HG03060 (cell line): Measurements from ENCODE around the gene ADAM8.

Experiments
- ATAC-seq: cut with Tn5 transposase; IDR thresholded peaks from one replicate; pipeline ENCODE4 v1.9.1; 2021; ENCODE audit warnings: low read depth, moderate number of reproducible peaks; ENCODE audit not compliant: unreplicated experiment

The ADAM8 gene

GRCh38 chr10:133283931-133284330 is 7.3 kb upstream of the ADAM8 start:
- no peak for ATAC-seq

DNA sequence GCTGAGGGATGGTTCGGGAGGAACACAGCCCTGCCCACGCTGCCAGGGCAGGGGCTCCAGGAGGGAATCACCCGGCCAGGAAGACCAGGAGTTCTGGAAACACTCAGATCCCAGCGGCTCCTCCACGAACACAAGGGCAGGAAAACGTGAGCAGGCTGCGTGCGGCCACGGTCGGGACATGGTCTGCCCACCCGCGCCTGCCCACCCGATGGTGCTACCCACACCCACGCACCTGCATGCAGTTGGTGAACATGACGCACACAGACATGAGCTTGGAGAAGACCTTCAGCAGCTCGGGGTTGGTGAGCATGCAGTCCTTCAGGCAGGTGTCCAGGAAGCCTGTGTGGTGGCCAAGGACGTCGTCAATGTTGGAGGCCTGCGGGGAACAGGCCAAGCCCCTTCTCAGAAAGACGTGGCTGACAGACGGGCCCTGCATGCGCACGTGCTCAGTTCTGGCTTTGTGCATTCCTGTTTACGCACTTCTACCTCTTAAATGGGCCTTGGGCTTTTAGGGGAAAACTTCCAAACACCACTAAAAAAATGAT is 6.2 kb upstream of the ADAM8 start:
- no peak for ATAC-seq

DNA sequence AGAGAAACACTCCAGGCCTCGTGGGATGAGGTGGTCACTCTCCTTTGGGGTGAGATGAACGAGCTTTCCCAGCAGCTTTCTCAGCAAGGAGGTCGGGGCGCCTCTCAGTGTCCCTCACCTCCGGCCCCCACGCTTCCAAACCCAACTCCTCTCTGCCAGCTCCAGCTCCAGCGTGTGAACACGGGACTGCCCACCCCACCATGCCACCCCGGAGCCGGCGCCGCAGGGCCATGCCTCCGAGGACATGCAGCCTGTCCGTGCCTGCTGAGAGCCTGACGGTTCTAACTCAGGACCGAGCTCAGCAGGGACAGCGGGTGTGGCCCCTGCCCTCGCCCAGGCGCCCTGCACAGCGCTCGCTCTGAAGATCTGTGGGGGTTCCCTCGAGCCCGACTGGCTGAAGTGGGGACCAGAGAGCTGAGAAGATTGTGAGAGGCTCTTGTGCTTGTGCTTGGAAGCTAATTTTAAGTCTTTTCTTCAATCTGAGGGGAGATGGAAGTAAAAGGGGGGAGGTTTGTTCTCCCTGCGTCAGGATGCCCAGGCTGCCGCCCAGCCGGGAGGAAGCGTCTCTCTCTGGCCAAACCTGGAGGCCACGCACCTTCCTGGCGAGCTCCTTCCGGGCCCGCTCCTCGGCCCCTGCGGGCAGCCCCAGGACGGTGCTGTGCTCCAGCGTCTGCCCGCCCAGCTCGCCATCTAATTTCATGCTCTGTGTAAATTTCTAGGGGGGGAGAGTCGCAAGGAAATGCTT is 5.1 kb upstream of the ADAM8 start:
- ATAC-seq = no peak

- no peak for ATAC-seq
Measured at GRCh38 chr10:133281084-133281483, 4.4 kb upstream of the ADAM8 start.

DNA sequence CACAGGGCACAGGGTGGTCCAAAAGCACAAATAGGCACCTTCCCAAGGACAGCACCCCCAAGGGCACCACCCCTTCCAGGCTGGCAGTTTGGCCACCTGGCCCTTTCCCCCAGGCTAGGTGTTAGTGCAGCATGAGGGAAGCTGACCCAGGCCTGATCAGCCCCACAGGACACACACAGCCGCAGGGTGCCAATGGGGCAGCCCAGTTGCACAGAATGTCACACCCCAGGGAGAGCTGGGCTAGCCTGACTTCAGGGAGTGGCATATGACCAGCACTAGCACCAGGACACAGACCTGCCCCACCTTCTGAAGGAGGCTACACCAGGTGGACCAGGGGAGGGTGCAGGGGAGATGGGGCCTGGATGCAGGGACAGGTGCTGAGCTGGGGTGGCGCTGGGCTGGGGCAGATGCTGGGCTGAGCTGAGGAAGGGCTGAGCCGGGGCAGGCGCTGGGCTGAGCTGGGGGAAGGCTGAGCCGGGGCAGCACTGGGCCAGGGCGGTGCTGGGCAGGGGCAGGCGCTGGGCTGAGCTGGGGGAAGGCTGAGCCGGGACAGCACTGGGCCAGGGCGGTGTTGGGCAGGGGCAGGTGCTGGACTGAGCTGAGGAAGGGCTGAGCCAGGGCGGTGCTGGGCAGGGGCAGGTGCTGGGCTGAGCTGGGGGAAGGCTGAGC is 3.9 kb upstream of the ADAM8 start:
- no peak for ATAC-seq

GRCh38 chr10:133279326-133280226 is 2.9 kb upstream of the ADAM8 start:
- ATAC-seq = no peak

GRCh38 chr10:133278577-133279265 is 2.1 kb upstream of the ADAM8 start:
- no peak for ATAC-seq

DNA sequence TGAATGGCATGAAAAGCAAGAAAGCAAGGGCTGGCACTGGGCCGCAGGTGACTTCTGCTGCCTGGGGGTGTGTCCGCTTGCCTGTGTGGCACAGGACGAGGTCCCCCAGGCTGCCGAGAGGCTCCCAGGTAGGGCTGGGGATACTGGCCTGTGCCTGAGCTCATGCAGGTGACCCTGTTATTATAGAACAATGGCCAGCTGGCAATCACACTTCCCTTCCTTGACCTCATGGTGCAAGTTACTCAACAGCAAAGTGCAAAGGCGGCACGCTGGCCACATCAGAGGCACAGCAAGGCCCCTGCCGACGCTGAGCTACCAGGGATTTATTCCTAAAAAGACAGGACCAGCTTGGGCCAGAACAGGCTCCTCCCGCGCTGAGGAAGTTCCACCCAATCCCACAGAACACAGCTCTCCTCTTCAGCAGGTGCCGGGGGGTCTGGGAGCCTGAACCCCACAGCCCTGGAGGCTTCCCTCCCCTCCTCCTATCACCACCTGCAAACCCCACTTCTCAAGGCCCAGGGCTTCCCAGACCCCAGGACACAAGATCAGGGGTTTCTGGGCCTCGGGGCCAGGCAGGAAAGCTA is 1.4 kb upstream of the ADAM8 start:
- no peak for ATAC-seq

DNA sequence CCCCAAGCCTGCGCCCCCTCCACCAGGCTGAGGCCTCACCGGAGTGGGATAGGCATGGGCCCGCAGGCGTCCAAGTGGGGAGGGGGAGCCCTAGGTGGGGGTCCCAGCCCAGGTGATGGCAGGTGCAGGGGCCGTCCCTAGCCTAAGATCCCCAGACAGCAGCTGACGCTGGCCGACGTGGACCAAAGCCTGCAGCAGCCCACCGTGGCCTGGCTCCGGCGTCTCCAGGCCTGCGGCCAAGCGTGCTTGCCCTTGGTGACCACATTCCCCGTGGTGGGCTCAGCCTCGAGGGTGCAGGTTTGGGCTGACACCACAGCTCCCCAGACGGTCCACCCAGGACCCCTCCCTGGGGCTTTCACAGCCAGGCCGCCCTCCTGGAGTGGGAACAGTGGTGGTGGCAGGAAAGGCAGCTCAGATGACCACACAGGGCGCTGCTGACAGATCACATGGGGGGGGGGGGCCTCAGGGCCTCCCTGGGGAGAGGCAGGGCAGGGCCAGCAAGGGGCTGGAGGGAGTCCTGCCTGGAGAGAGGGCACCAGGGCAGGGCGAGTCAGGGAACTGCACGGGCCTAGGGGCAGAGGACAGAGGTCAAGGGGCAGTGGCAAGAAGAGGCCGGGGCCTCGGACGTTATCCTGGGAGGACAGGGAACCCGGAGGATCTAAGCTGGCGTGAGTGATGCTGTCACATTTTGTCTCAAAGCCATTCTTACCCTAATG is 767 bp upstream of the ADAM8 start:
- ATAC-seq = no peak

- ATAC-seq = no peak
Measured at GRCh38 chr10:133276100-133276434, 601 bp downstream of the ADAM8 start.

GRCh38 chr10:133275684-133276092 is 980 bp downstream of the ADAM8 start:
- no peak for ATAC-seq

DNA sequence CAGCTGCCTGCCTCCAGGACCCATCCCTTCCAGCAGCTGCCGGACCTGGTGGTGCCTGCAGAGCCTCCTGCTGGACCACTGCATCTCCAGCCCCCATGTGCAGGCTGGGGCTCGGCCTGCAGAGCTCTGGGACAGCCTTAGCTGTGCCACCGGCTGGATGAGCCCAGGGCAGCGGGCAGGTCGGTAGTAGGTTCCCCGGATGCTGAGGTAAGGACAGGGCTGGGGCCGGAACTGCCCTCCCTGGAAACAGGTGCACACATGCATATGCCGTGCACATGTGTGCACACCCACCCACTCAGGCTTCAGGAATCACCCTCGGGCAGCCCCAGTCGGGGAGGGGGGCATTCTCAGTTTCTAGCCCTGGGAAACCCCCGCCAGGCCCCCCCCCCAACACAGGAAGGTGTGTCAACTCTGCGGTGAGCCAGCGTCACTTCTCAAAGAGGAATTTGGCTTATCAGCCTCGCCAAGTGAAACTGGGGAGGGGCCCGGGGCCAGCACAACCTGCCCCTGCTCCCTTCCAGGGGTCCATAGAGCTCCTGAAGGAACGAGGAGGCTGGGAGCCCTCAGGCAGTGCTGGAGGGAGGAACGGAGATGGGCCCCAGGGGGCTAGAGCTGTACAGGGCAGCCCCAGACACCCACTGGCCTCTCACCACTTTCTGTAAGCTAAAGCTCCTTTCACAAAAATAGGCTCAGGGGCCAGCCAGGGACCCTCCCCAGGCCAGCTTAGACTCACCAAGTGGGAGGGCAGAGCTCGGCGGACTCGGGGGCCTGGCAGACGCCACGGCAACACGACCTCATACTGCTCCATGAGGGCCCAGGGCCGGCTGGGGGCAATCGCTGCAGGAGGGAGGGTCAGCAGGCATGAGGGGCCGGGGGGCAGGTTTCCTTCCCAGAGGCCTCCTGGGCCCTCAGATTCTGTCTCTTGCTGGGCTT is 1.7 kb downstream of the ADAM8 start:
- ATAC-seq = peak; percentile 41

DNA sequence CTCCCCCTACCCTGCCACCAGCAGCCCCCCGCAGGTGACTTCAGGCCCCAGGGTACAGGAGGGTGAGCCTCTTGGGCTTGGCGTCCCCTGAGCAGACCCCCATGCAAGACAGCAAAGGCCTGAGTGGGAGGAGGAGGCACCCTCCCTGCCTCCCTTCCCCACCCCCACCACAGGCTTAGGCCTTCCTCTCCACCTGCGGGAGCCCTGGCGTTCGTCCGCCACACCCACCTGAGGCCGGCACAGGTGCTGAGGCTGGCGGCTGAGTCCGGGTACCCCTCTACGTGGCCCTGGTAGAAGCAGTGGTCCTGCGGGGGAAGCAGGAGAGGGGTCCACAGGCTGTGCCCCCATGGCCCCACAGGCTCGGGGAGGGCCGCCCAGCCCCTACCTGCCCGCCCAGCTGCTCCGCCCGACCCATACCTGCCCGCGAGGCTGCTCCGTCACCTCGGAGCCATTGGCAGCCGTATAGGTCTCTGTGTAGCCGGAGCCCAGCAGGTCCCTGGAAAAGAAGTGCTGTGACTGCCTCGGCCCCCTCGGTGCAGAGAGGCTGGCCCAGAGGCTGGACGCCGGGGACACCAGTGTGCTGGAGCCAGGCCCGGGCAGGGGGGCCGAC is 3.0 kb downstream of the ADAM8 start:
- no peak for ATAC-seq

DNA sequence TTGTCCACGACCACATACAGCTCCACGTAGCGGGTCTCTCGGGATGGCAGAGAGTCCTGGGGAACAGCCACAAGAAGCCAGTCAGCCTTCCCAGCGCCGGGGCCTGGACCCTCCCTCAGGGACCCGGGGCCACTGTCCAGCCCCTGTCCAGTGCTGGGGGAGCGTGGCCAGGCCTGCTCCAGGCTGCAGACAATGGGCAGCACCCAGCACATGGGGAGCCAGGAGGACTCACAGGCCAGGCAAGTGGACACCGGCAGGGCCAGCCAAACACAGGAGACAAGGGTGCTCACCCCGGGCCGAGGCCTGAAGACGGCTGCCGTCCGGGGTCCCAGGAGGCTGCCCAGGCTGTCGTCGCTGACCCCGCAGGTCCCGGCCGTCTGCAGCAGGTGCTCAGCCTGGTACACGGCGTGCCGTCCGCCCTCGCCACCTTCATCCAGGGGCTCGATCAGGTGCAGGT is 3.7 kb downstream of the ADAM8 start:
- ATAC-seq = no peak

DNA sequence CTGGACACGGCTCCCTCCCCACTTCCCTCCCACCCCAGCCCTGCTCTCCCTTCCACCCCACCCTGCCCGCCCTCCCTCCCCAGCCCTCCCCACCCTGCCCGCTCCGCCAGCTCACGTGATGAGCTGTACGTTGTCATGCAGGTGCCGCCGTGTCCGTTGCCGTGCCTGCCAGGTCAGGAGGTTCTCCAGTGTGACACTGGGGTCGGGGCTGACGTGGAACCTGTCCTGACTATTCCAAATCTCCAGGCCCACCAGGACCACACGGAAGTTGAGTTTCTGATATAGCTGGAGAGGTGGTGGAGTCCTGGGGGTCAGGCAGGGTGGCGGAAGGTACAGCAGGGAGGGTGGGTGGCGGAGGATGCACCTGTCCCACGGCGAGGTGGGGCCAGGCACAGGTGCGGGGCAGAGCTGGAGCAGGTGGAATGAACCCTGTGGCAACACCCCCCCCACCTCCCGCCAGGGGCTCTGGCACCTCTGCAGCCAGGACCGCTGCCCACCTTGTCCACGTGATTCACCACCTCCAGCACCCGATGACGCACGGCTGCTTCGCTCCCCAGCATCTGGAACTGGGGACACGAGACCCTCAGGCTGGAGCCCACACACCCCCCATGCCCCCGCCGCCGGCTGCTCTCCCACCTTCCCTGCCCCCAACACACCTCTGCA is 4.2 kb downstream of the ADAM8 start:
- ATAC-seq = no peak

- no peak for ATAC-seq
Measured at GRCh38 chr10:133271521-133272300, 5.0 kb downstream of the ADAM8 start.
